ENCODE measurements around the gene ICE2.
"Not testable (repeated sequence)": the region's sequence is repeated elsewhere in the genome, so short reads cannot be mapped to it uniquely, and the experiment has no call there.

The ICE2 gene

DNA sequence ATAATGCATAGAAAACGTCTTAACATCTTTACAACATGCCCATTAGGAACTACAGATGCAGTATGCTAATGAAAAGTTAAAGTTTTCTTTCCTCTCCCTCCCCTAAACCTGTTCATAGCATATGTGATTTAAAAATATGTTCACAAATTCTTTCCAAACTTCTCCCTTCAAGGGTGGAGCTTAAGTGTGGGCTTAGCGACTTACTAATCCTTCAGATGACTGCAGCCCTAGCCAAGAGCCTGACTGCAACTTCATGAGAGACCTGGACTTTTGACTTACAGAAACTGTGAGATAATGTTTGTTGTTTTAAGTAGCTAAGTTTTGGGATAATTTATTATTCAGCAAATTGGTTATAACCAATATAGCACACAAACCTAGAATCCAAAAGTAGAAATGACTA, 59.2 kb downstream of the ICE2 start:
- H3K4me3 ChIP-seq: no peak overlapping the region
- DNase-seq (ENCODE audit: low spot score): no peak
- TF ChIP-seq, protein P1, sequence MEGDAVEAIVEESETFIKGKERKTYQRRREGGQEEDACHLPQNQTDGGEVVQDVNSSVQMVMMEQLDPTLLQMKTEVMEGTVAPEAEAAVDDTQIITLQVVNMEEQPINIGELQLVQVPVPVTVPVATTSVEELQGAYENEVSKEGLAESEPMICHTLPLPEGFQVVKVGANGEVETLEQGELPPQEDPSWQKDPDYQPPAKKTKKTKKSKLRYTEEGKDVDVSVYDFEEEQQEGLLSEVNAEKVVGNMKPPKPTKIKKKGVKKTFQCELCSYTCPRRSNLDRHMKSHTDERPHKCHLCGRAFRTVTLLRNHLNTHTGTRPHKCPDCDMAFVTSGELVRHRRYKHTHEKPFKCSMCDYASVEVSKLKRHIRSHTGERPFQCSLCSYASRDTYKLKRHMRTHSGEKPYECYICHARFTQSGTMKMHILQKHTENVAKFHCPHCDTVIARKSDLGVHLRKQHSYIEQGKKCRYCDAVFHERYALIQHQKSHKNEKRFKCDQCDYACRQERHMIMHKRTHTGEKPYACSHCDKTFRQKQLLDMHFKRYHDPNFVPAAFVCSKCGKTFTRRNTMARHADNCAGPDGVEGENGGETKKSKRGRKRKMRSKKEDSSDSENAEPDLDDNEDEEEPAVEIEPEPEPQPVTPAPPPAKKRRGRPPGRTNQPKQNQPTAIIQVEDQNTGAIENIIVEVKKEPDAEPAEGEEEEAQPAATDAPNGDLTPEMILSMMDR (IDR thresholded peaks at IDR 0.05): no peak
- no peak overlapping the region for H3K27ac ChIP-seq

- H3K27ac ChIP-seq: no peak overlapping the region
- no peak overlapping the region for H3K4me3 ChIP-seq
- TF ChIP-seq, protein P1 (IDR thresholded peaks at IDR 0.05): no peak
- DNase-seq (ENCODE audit: low spot score): no peak
These were observed 60.8 kb downstream of the ICE2 start for GRCh38 chr15:60418096-60418495.

DNA sequence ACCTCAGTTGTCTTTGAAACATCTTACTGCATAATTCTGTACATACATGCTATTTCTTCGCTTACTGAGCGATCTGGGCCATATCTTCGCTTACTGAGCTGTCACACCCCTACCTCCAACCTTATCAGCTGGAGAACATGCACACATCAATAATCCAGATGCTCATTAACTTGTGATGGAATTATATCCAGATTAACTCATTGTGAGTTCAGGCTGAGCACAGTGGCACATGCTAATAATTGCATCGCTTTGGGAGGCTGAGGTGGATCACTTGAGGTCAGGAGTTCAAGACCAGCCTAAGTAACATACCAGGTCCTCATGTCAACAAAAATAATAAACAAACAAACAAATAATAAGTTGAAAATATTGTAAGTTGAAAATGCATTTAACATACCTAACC, 61.8 kb downstream of the ICE2 start:
- DNase-seq (ENCODE audit: low spot score): no peak
- no peak overlapping the region for H3K4me3 ChIP-seq
- no peak overlapping the region for H3K27ac ChIP-seq
- TF ChIP-seq, protein P1 (IDR thresholded peaks at IDR 0.05): no peak

DNA sequence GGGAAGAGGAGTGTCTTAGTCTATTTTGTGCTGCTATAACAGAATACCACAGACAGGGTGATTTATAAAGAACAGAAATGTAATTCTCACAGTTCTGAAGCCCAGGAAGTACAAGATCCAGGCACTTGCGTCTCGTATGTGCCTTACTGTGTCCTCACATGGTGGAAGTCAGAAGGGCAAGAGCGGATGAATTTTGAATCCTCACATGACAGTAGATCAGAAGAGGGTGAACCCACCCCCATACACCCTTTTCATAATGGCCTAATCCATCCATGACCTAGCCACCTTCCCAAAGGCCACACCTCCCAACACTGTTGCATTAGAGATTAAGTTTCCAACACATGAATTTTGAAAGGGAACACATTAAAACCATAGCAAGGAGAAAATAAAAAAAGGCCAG, 62.5 kb downstream of the ICE2 start:
- Histone ChIP-seq H3K27ac (no peak overlapping the region), H3K4me3 (no peak overlapping the region)
- no peak for DNase-seq (ENCODE audit: low spot score)
- TF ChIP-seq, protein P1 (IDR thresholded peaks at IDR 0.05): no peak

GRCh38 chr15:60414016-60414682, 64.8 kb downstream of the ICE2 start:
- Histone ChIP-seq H3K27ac (peak overlapping the region in 1 of 2 donors; percentile 69), H3K4me3 (no peak overlapping the region)
- no peak for DNase-seq (ENCODE audit: low spot score)
- TF ChIP-seq, protein P1 (IDR thresholded peaks at IDR 0.05): no peak

DNA sequence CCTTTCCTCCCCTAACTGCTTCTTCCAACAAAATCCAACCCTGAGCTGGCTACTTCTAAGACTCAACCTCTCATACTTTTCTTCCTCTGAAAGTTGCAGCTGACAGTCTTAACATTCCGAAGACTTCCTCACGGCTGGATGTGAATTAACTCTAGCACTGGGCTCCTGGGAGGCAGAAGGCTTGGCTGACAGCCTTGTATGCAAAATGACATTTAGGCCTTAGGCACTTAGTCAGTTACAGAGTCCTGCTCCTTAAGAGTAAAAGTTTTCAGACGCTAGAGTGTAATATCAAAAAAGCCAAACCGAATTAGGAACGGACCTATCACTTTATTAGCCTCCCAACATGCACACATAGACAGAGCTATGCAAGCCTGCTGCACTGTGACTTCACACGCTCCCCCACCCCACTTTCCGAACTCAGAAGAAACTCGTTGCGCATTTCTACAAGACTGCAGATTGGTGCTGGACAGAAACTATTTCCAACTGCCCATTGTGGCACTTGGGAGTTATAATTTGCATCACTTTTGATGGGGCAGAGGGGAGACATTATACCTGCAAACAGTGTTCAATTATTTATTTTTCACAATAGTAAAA, 65.6 kb downstream of the ICE2 start:
- Histone ChIP-seq H3K4me3 (no peak overlapping the region), H3K27ac (peak overlapping the region in 1 of 2 donors; percentile 69)
- TF ChIP-seq, protein P1 (IDR thresholded peaks at IDR 0.05): no peak
- DNase-seq (ENCODE audit: low spot score): no peak

- H3K4me3 ChIP-seq; DNase-seq (ENCODE audit: low spot score): not testable (repeated sequence)
- H3K27ac ChIP-seq: peak overlapping the region in 1 of 2 donors; percentile 69
These were observed 66.1 kb downstream of the ICE2 start for GRCh38 chr15:60412807-60413206.
